HG03378 (cell line): ENCODE results near the gene INTS1.

Source experiments
- ATAC-seq: cut with Tn5 transposase; IDR thresholded peaks from one replicate; pipeline ENCODE4 v1.9.1; 2021; ENCODE audit warnings: mild to moderate bottlenecking, moderate library complexity; ENCODE audit not compliant: unreplicated experiment

Gene INTS1

DNA sequence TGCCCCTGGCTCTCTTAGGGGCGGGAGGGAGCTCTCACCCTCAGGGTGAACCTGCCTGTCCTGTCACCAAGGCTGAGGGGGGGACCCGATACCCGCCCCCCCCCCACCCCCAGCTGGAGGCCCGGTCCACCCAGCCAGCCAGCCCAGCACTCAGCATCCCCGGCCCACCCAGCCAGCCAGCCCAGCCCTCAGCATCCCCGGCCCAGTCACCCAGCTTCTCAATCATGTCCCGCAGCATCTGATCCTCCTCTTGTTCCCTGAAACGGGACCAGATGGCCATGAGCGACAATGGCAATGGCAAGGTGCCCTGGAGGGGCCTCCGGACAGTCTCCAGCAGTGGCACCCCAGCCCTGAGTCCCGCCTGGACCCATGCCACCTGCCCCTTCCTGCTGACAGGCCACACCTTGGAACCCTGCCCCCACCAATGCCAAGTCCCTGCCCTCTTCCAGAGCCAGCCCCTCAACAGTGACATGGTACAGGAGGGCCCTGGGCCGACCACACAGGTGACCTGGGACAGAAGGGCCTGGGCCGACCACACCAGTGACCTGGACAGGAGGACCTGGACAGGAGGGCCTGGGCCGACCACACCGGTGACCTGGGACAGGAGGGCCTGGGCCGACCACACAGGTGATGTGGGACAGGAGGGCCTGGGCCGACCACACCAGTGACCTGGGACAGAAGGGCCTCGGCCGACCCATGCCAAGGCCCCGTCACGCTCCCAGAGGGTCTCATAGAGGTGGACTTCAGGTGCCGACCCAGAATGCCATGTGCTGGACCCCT lies 69.1 kb downstream of the INTS1 start:
- no peak for ATAC-seq

- ATAC-seq, result no peak
These were observed 69.9 kb downstream of the INTS1 start for GRCh38 chr7:1434165-1434718.

GRCh38 chr7:1433128-1433920 lies 70.9 kb downstream of the INTS1 start:
- ATAC-seq, result no peak

- ATAC-seq, result no peak
These were observed 71.6 kb downstream of the INTS1 start for GRCh38 chr7:1432411-1433082.

- no peak for ATAC-seq
These were observed 72.4 kb downstream of the INTS1 start for GRCh38 chr7:1431634-1432380.

- ATAC-seq, result no peak
These were observed 73.0 kb downstream of the INTS1 start for GRCh38 chr7:1431226-1431625.

DNA sequence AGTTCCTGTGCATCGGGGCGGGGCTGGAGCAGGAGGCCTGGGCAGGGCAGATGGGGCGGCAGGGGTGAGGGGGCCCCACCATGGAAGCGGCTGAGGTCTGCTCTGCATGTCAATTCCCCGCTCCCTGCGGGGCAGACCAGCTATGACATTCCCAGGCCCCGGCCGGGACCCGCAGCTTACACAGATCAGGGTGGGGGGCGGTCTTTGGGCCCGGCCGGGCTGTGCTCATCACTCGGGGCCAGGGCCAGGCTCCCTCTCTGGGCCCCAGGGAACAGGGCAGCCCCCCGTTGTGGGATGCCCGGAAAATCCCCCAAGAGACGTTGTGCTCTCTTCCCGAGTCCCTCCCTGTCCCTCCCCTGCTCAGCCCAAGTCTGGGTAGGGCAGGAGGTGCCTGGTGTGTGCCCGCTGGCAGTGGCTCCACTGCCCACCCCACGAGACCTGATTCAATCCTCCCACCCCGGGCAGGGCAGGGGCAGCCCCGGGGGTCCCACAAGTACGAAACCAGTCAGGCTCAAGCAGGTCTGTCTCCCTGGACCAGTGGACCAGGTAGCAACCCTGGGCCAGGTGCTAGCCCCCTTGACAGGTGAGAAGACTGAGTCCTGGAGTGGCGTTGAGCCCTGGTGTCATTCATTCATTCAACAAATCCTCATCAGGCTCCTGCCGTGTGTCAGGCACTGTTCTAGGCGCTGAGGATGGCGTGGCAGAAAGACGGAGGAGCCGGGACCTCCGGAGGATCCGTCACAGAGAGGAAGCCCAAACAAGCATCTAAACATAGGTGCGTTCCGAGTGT lies 73.9 kb downstream of the INTS1 start:
- no peak for ATAC-seq

DNA sequence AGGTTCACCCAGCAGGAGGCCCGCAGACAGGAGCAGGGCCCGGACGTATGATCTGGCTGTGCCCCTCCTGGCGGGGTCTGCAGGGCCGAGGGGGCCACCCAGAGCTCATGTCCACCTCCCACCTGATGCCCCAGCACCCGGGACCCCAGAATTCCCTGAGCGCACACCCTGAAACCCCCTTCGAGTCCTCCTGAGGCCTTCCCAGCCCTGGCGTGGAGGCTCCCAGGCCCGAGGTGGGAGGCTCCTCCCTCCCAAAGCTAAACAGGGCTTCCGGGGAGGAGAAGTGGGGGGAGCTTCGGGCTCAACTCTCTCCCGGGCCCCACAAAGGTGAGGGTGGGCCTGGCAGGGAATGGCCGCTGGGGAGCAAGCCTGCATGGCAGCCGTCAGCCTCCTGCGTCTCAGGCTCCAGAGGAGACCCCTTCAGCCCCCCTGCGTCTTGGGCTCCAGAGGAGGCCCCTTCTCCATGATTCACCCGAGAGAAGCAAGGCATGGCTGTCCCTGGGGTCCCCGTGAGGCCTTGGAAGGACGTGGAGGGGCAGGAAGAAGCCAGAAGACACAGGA lies 75.2 kb downstream of the INTS1 start:
- no peak for ATAC-seq

- no peak for ATAC-seq
These were observed 77.0 kb downstream of the INTS1 start for GRCh38 chr7:1427064-1427657.

DNA sequence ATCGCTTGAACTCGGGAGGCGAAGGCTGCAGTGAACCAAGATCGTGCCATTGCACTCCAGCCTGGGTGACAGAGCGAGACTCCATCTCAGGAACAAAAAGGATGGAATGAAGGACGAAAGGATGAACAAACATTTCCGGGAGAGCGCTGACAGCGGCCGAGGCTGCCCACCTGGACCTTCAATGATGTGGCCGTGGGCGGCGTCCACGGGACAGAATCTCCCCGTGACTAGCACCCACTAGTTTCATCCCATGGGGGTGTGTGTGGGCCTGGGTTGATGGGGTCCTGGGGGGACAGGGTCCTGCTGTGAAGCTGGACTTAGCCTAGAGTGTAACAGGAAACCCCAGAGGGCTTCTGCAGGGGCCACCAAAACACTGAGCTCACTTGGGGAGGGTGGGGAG lies 77.7 kb downstream of the INTS1 start:
- ATAC-seq, result no peak

GRCh38 chr7:1425292-1426136 lies 78.7 kb downstream of the INTS1 start:
- no peak for ATAC-seq

DNA sequence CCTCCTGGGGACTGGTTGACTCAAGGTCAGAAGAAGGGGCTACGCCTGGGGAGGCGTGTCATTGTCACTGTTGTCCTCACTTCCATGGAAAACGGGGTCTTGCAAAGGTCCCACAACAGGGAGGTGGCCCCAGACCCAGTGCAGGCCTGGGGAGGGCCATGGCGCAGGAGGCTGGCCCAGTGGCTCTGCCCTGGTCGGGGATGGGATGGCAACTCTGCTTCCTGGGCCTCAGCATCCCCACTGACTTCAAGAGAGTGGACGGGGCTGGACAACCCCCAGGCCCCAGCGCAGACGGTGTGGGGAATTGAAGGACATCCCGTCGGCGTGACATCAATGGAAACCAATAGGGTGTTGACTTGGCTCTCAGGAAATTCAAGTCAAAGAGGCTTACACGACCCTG lies 80.1 kb downstream of the INTS1 start:
- no peak for ATAC-seq

GRCh38 chr7:1423264-1423811 lies 80.9 kb downstream of the INTS1 start:
- no peak for ATAC-seq

GRCh38 chr7:1422512-1423263 lies 81.5 kb downstream of the INTS1 start:
- no peak for ATAC-seq

- ATAC-seq, result no peak
These were observed 82.2 kb downstream of the INTS1 start for GRCh38 chr7:1421946-1422345.

- no peak for ATAC-seq
These were observed 83.0 kb downstream of the INTS1 start for GRCh38 chr7:1421020-1421790.
